HL-60 (cell line): ENCODE results near the gene TUBB8.
"Not testable (repeated sequence)": the region's sequence is repeated elsewhere in the genome, so short reads cannot be mapped to it uniquely, and the experiment has no call there.

Source experiments
- CTCF ChIP-seq: IDR thresholded peaks from one replicate; pipeline ENCODE4 v1.5.1; 2011; ENCODE audit warnings: low read length, control low read depth, inconsistent platforms; ENCODE audit not compliant: insufficient read depth
- GABPA ChIP-seq: IDR thresholded peaks from 2 replicates; pipeline ENCODE4 v1.6.1; 2012; ENCODE audit warnings: low read depth
- POLR2AphosphoS5 ChIP-seq: IDR thresholded peaks from 2 replicates; pipeline ENCODE4 v1.6.1; 2012; ENCODE audit warnings: low read depth
- REST ChIP-seq: IDR thresholded peaks from 2 replicates; pipeline ENCODE4 v1.6.1; 2012; ENCODE audit warnings: low read depth; ENCODE audit not compliant: insufficient replicate concordance

DNA sequence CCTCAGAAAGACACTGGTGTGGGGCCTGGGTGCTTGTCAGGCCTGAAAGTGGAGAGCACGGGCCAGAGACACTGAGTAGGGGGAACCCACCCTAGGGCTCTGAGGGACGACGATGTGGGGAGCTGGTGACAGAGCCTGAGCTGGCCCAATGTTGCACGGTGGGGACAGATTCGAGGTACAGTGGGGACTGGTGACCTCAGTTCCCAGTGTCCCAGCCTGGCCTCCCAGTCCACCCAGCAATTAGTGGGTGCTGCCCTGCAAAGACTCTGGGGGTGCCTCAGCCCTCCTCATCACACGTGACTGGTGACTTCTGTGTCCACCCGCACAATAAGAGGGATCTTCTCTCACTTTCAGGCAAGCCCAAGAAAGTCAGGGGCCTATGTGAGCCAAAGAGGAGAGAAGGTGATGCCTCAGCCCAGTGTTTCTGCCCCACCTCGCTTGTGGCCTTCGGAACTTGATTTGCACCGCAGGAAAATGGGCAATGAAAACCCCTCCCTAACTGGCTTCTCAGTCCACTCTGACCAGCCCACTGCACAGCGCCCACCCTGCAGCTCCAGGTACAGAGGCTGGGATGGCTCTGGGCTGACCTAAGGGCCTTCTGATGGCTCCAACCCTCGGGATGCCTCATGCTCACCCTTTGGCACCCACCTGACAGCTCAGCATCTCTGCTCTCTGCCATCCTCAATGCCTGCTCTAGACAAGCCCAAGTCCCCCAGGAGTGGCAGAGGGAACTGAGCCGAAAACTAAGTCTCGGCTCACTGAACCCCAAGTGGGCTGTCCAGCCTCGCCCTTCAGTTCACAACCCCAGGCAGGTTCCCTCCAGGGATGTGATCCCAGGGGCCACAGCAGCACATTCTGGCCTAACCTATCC is 36.4 kb downstream of the TUBB8 start:
- TF ChIP-seq CTCF, REST, POLR2AphosphoS5, GABPA: not testable (repeated sequence)
